OCI-LY7 (cell line): Measurements from ENCODE around the gene BRI3BP. TPM values are rescaled to one million over a fixed set of nuclear protein-coding genes. Genes with fewer than 3 reads are reported as not detected.

Experiments
- BruUV-seq: library from RNA; stranded (reverse); fragments of 400-500 nt; replicated peaks from 2 replicates; lab custom pipeline; 2021; lab: Mats Ljungman, UMichigan
- CTCF ChIA-PET: fragments of 300-600 bp; sonication (Branson Sonifier 250); formaldehyde crosslinking; loops from one replicate; lab custom pipeline; 2022; ENCODE audit warnings: antibody characterized with exemption; ENCODE audit not compliant: unreplicated experiment; lab: Charles Lee
- POLR2A ChIA-PET: fragments of 300-600 bp; sonication (Branson Sonifier 250); formaldehyde crosslinking; loops from one replicate; lab custom pipeline; 2022; ENCODE audit warnings: antibody characterized with exemption; lab: Charles Lee
- DNase-seq: peaks from one replicate; pipeline ENCODE4 v3.0.0-alpha.2; 2015; ENCODE audit warnings: low spot score
- H2AFZ ChIP-seq: fragments of 200-600 bp; sonication (generic), shearing (Covaris generic); 2 replicates; pipeline ENCODE4 v1.6.1; 2014; ENCODE audit warnings: mild to moderate bottlenecking, antibody characterized with exemption, low read length, moderate library complexity
- H3K27ac ChIP-seq: fragments of 200-600 bp; sonication (generic); 2 replicates; pipeline ENCODE4 v1.5.1; 2014; ENCODE audit warnings: mixed run types, low read depth, mild to moderate bottlenecking, moderate library complexity, low read length, inconsistent platforms; ENCODE audit not compliant: poor library complexity, severe bottlenecking
- H3K36me3 ChIP-seq: fragments of 200-600 bp; sonication (generic); 2 replicates; pipeline ENCODE4 v1.6.1; 2014; ENCODE audit warnings: mild to moderate bottlenecking, antibody characterized with exemption, low read length, moderate library complexity, mixed read lengths; ENCODE audit not compliant: insufficient read depth
- H3K4me1 ChIP-seq: fragments of 200-600 bp; sonication (generic); 2 replicates; pipeline ENCODE4 v1.5.1; 2014; ENCODE audit warnings: mild to moderate bottlenecking, low read length; ENCODE audit not compliant: insufficient read depth, poor library complexity, severe bottlenecking
- H3K4me2 ChIP-seq: fragments of 200-600 bp; sonication (generic); 2 replicates; pipeline ENCODE4 v1.6.1; 2014; ENCODE audit warnings: mild to moderate bottlenecking, low read length
- H3K4me3 ChIP-seq: fragments of 200-600 bp; sonication (generic); 2 replicates; pipeline ENCODE4 v1.5.1; 2014; ENCODE audit warnings: mild to moderate bottlenecking, low read depth, low read length; ENCODE audit not compliant: poor library complexity, severe bottlenecking
- H3K79me2 ChIP-seq: fragments of 200-600 bp; sonication (generic); 2 replicates; pipeline ENCODE4 v1.6.1; 2016; ENCODE audit warnings: low read depth, mild to moderate bottlenecking, low read length, moderate library complexity, mixed read lengths; ENCODE audit not compliant: insufficient read depth
- H3K9me2 ChIP-seq: fragments of 200-600 bp; sonication (generic); 2 replicates; pipeline ENCODE4 v1.6.1; 2016; ENCODE audit warnings: mild to moderate bottlenecking, low read length, mixed read lengths; ENCODE audit not compliant: insufficient read depth
- H3K9me3 ChIP-seq: fragments of 200-600 bp; sonication (generic); 2 replicates; pipeline ENCODE4 v1.6.1; 2014; ENCODE audit warnings: mild to moderate bottlenecking, mixed run types, low read length, mixed read lengths
- H4K20me1 ChIP-seq: fragments of 200-600 bp; sonication (generic); 2 replicates; pipeline ENCODE4 v1.6.1; 2014; ENCODE audit warnings: mild to moderate bottlenecking, antibody characterized with exemption, low read length, moderate library complexity, mixed read lengths; ENCODE audit not compliant: insufficient read depth
- EZH2phosphoT487 ChIP-seq: fragments of 200-600 bp; sonication (generic); IDR thresholded peaks from 2 replicates; pipeline ENCODE4 v1.6.1; 2018; ENCODE audit warnings: low read depth, borderline replicate concordance, mild to moderate bottlenecking, mixed run types, antibody characterized with exemption, low read length, moderate library complexity, mixed read lengths
- intact Hi-C: fragments of 100-400 bp; cut with micrococcal nuclease; formaldehyde crosslinking; loops from one replicate; pipeline ENCODE4 v1.10.0; 2022; ENCODE audit not compliant: unreplicated experiment
- total RNA-seq, 2 experiments: library from RNA; depleted of rRNA in 1 of 2; stranded (reverse); fragments of >200 nt in 1 of 2; shearing (Covaris generic) in 1 of 2; gene quantifications; 2 replicates each; pipeline ENCODE4 v1.2.3, GENCODE V29; 2014 to 2022
- TF ChIP-seq, protein P1 (sequence below): fragments of 200-600 bp; sonication (generic); conservative IDR thresholded peaks from 2 replicates; pipeline ENCODE4 v1.5.1; 2014; ENCODE audit warnings: mild to moderate bottlenecking, antibody characterized with exemption, low read length, moderate library complexity, mixed read lengths

The BRI3BP gene
- total RNA-seq, 2 experiments from 2014 or later, result 73.4 to 118 TPM

DNA sequence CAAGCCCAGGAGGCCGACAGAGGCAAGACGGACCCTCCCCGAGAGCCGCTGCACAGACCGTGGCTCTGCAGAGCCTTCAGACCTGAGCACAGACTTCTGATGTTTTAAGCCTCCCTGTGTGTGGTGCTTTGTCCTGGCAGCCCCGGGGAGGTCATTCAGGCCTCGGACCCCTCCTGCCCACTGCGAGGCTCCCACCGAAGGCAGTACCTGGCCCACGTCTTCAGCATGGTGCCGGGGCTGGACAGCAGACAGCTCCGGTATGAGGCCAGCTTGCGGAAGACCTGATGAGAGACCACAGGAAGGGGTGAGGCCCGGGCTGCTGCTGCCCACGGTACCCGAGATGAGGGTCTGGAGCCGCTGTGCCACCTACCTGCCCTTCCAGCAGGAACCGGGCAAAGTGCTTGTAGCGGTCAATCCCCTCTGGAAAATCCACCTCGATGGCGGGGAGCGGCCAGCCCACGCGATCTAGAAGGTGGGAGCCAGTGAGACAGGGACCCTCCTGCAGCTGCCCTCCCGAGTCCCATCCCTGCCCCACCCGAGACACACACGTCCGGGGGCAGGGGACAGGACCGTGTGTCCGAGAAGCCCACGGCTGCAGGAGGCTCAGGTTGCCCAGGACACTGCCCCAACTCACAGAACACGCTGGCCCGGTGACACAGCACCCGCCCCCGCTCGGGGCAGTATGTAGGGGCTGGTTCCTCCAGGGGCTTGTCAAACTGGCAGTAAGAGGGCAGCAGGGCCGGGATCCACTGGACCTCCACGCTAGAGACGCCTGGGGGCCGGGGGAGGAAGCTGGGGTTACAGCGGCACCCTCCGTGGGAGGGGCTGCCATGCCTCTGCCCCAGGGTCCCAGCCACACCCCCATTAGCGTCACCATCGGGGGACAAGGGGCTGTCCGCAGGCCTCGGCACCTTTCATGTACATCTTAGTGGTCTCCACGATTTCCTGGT lies 43.4 kb upstream of the BRI3BP start:
- no peak for TF ChIP-seq EZH2phosphoT487
- TF ChIP-seq, protein P1, sequence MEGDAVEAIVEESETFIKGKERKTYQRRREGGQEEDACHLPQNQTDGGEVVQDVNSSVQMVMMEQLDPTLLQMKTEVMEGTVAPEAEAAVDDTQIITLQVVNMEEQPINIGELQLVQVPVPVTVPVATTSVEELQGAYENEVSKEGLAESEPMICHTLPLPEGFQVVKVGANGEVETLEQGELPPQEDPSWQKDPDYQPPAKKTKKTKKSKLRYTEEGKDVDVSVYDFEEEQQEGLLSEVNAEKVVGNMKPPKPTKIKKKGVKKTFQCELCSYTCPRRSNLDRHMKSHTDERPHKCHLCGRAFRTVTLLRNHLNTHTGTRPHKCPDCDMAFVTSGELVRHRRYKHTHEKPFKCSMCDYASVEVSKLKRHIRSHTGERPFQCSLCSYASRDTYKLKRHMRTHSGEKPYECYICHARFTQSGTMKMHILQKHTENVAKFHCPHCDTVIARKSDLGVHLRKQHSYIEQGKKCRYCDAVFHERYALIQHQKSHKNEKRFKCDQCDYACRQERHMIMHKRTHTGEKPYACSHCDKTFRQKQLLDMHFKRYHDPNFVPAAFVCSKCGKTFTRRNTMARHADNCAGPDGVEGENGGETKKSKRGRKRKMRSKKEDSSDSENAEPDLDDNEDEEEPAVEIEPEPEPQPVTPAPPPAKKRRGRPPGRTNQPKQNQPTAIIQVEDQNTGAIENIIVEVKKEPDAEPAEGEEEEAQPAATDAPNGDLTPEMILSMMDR, result no peak
- Histone ChIP-seq H3K9me3 (no peaks in the 10 kb centered on the region), H3K4me1 (no peaks in the 10 kb centered on the region), H3K36me3 (peaks cover 82% of the 10 kb centered on the region), H3K79me2 (no peaks in the 10 kb centered on the region), H3K4me3 (no peak overlapping the region), H3K9me2 (no peaks in the 10 kb centered on the region), H2AFZ (no peak overlapping the region), H3K27ac (no peak overlapping the region), H3K4me2 (no peak overlapping the region), H4K20me1 (no peaks in the 10 kb centered on the region)
- no TSS peak for BruUV-seq
- CTCF ChIA-PET, result no interaction called here
- intact Hi-C loops, result no loop called here
- POLR2A ChIA-PET, result no interaction called here
- no peak for DNase-seq

DNA sequence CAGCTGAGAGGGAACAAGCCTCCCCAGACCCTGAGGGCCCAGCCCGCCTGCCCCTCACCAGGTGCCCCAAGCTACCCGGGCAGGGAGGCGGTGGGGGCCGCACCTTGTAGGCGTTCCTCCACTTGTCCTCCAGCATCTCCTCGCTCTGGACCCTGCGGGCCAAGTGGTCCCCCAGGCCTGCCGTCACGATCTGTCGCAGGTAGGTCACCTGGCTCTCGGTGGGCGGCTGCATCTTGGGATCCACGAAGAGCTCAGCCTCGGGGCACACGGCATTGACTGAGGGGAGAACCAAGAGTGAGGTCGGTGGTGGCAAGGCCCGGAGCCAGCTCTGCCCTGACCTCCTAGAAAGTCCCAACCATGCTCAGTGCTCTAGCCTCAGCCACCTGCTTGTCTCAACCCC lies 41.1 kb upstream of the BRI3BP start:
- no peaks in the 10 kb centered on the region for H3K79me2 ChIP-seq
- CTCF ChIA-PET, result no interaction called here
- H3K4me1 ChIP-seq, result no peaks in the 10 kb centered on the region
- intact Hi-C loops, result no loop called here
- TF ChIP-seq EZH2phosphoT487, result no peak
- TF ChIP-seq, protein P1, result no peak
- H3K9me3 ChIP-seq, result no peaks in the 10 kb centered on the region
- no peak overlapping the region for H3K27ac ChIP-seq
- peaks cover 93% of the 10 kb centered on the region for H3K36me3 ChIP-seq
- no peaks in the 10 kb centered on the region for H3K9me2 ChIP-seq
- no peak overlapping the region for H3K4me3 ChIP-seq
- no peak for DNase-seq
- POLR2A ChIA-PET, result interaction anchor here (1.6 kb wide), 1 partner anchor 14 kb away, joined by 4 read pairs; no protein-coding TSS in a partner anchor
- no peak overlapping the region for H3K4me2 ChIP-seq
- H2AFZ ChIP-seq, result no peak overlapping the region
- no peaks in the 10 kb centered on the region for H4K20me1 ChIP-seq
- no TSS peak for BruUV-seq

DNA sequence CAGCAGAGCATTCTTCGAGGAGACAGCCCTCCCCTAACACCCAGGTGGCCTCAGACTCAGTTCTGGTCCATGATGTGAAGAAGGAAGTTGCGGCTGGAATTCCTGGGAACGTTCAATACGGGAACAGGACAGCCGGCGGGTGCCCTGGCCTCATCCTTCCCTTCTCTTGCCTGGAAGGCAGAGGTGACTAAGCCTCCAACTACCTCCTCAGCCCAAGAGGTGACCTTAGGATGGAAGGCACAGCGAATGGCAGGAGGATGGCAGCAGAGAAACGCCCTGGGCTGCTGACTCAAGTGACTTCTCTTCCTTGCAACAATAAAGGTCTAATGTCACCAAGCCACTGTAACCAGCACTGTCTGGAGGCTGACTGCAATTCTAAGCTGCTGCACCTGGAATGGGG lies 40.6 kb upstream of the BRI3BP start:
- peaks cover 93% of the 10 kb centered on the region for H3K36me3 ChIP-seq
- H3K4me2 ChIP-seq, result no peak overlapping the region
- CTCF ChIA-PET, result no interaction called here
- H3K4me3 ChIP-seq, result no peak overlapping the region
- H3K27ac ChIP-seq, result no peak overlapping the region
- no peaks in the 10 kb centered on the region for H3K79me2 ChIP-seq
- no peak overlapping the region for H2AFZ ChIP-seq
- POLR2A ChIA-PET, result no interaction called here
- H4K20me1 ChIP-seq, result no peaks in the 10 kb centered on the region
- TF ChIP-seq EZH2phosphoT487, result no peak
- TF ChIP-seq, protein P1, result no peak
- intact Hi-C loops, result no loop called here
- no peak for DNase-seq
- no peaks in the 10 kb centered on the region for H3K4me1 ChIP-seq
- no peaks in the 10 kb centered on the region for H3K9me3 ChIP-seq
- no peaks in the 10 kb centered on the region for H3K9me2 ChIP-seq
- no TSS peak for BruUV-seq
